ENCODE results near the gene SLC7A14. TPM values are rescaled to one million over a fixed set of nuclear protein-coding genes. Genes with fewer than 3 reads are reported as not detected.

Gene SLC7A14
- total and polyA plus RNA-seq, 2 of the 4 experiments (the other 2 are of a cell fraction), result 2.7 to 6.8 TPM

DNA sequence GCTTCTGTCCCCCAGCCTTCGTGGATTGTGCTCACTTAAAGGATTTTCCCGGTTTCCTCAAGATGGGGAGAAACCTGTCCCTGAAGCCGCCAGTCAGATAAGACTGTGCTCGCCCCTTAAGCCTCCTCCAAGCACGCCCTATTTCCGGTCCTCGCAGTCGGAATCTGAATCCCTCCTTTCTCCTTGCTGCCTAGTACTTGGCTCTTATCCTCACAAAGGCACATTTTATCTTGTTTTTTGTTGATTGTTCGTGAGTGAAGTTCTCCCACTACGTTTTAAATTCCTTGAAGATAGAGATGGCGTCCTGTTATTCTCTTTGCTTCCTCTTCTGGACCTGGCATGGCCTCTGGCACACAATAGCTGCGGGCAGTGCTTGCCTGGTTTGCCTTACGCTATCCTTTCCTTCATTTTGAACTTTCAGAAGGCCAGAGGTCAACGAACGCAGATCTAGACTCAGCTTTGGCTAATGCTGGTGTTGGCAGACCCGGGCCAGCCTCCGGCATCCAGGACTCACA is 165.5 kb downstream of the SLC7A14 start:
- peak overlapping the region; percentile 66; the same call in 2 of the 3 replicates for H2BK15ac ChIP-seq (ENCODE audit: low read depth, low read length)
- 74% methylated on average over 5 of the region's 17 CpGs; no CpG with 5 or more reads in 1 of the 2 experiments for WGBS, 2 experiments (ENCODE audit: extremely low coverage in 2 of 2, insufficient read length in 1 of 2)
- ATAC-seq (ENCODE audit: low read depth), result no peak
- H3K36me3 ChIP-seq (ENCODE audit: control insufficient read depth, insufficient read depth, low read length), result peaks cover 28% of the 10 kb centered on the region
- POLR2A ChIA-PET (ENCODE audit: unreplicated experiment), result no interaction called here
- peak overlapping the region; percentile 44; the same call in 1 of the 2 replicates for H4K5ac ChIP-seq (ENCODE audit: low read depth, low read length)
- H3K4me1 ChIP-seq (ENCODE audit: control insufficient read depth, insufficient read depth, low read length), result peaks cover 4% of the 10 kb centered on the region
- TF ChIP-seq, protein P1, sequence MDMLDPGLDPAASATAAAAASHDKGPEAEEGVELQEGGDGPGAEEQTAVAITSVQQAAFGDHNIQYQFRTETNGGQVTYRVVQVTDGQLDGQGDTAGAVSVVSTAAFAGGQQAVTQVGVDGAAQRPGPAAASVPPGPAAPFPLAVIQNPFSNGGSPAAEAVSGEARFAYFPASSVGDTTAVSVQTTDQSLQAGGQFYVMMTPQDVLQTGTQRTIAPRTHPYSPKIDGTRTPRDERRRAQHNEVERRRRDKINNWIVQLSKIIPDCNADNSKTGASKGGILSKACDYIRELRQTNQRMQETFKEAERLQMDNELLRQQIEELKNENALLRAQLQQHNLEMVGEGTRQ (IDR thresholded peaks at IDR 0.05; ENCODE audit: low read depth, low read length), result no peak
- TF ChIP-seq SMC3 (IDR thresholded peaks at IDR 0.05; ENCODE audit: low read depth, low read length) (no peak), POLR2A (IDR thresholded peaks at IDR 0.05; ENCODE audit: low read depth, low read length) (no peak), MAZ (IDR thresholded peaks at IDR 0.05; ENCODE audit: borderline replicate concordance, low read depth, low read length) (no peak), RAD21 (IDR thresholded peaks at IDR 0.05; ENCODE audit: low read length) (no peak), FOS (IDR thresholded peaks at IDR 0.05; ENCODE audit: low read depth, low read length) (no peak), CEBPB (IDR thresholded peaks at IDR 0.05; ENCODE audit: low read depth, low read length) (no peak), RFX5 (IDR thresholded peaks at IDR 0.05; ENCODE audit: low read depth, low read length) (no peak)
- TF ChIP-seq, protein P2, sequence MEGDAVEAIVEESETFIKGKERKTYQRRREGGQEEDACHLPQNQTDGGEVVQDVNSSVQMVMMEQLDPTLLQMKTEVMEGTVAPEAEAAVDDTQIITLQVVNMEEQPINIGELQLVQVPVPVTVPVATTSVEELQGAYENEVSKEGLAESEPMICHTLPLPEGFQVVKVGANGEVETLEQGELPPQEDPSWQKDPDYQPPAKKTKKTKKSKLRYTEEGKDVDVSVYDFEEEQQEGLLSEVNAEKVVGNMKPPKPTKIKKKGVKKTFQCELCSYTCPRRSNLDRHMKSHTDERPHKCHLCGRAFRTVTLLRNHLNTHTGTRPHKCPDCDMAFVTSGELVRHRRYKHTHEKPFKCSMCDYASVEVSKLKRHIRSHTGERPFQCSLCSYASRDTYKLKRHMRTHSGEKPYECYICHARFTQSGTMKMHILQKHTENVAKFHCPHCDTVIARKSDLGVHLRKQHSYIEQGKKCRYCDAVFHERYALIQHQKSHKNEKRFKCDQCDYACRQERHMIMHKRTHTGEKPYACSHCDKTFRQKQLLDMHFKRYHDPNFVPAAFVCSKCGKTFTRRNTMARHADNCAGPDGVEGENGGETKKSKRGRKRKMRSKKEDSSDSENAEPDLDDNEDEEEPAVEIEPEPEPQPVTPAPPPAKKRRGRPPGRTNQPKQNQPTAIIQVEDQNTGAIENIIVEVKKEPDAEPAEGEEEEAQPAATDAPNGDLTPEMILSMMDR (conservative IDR thresholded peaks at IDR 0.05; ENCODE audit: low read depth, low read length), result no peak
- dilution Hi-C loops (cut with HindIII; ENCODE audit: low sequenced_read_pairs, unreplicated experiment) (no loop called here), in situ Hi-C loops (cut with MboI; ENCODE audit: low sequenced_read_pairs) (loop anchor here (10.0 kb wide), 1 partner anchor 274 kb away; no protein-coding TSS in a partner anchor), intact Hi-C loops (cut with micrococcal nuclease) (loop anchor here (1.0 kb wide), 1 partner anchor 305 kb away; no protein-coding TSS in a partner anchor)
- no peaks in the 10 kb centered on the region for H3K27me3 ChIP-seq (ENCODE audit: control insufficient read depth, insufficient read depth, low read length)
- H3K18ac ChIP-seq (ENCODE audit: low read depth, low read length), result peak overlapping the region; percentile 85; the same call in 1 of the 2 replicates
- peak overlapping the region; percentile 12 for H2BK20ac ChIP-seq (ENCODE audit: low read depth, low read length)
- peak overlapping the region; percentile 77 for H3K23ac ChIP-seq (ENCODE audit: low read depth, low read length)
- H3K79me1 ChIP-seq (ENCODE audit: low read depth in 1 of 2, low read length in 2 of 2), result peaks cover 21 to 58% of the 10 kb centered on the region in 2 experiments
- H4K8ac ChIP-seq (ENCODE audit: low read depth in 2 of 2, low read length in 2 of 2), result peak overlapping the region; percentile 53 to 71
- H3K4me2 ChIP-seq (ENCODE audit: low read depth, low read length), result peak overlapping the region; percentile 68
- no peak overlapping the region for H2BK5ac ChIP-seq (ENCODE audit: low read depth, low read length, poor library complexity, severe bottlenecking)
- H2BK120ac ChIP-seq (ENCODE audit: low read depth, low read length), result peak overlapping the region; percentile 48
- peak overlapping the region; percentile 86 for H2AK9ac ChIP-seq (replicated peaks; ENCODE audit: low read depth, low read length, poor library complexity)
- H3K56ac ChIP-seq (ENCODE audit: extremely low read depth, insufficient read depth, low read length), result peak overlapping the region; percentile 30
- peaks cover 28% of the 10 kb centered on the region for H4K20me1 ChIP-seq (ENCODE audit: insufficient read depth, low read length)
- H3K9ac ChIP-seq (ENCODE audit: low read depth, low read length), result peak overlapping the region; percentile 82
- H2AFZ ChIP-seq (replicated peaks; ENCODE audit: low read length, poor library complexity), result peak overlapping the region; percentile 88
- H3K4ac ChIP-seq (ENCODE audit: low read depth, low read length), result peak overlapping the region; percentile 75
- no peaks in the 10 kb centered on the region for H3K9me3 ChIP-seq (ENCODE audit: control insufficient read depth, insufficient read depth, low read length)
- H4K91ac ChIP-seq (ENCODE audit: insufficient read depth, low read depth, low read length), result peak overlapping the region; percentile 62
- peak overlapping the region; percentile 48 for H3K14ac ChIP-seq (replicated peaks; ENCODE audit: low read depth, low read length)
- H3K4me3 ChIP-seq (ENCODE audit: insufficient read depth, low read depth, low read length), result peak overlapping the region; percentile 85
- H3K9me1 ChIP-seq (ENCODE audit: insufficient read depth, low read length), result peaks cover 9% of the 10 kb centered on the region
- peak overlapping the region; percentile 84 for H3K27ac ChIP-seq (ENCODE audit: insufficient read depth, low read length)
- DNase-seq, result peak; percentile 47
- CTCF ChIA-PET, result interaction anchor here (1.2 kb wide), 1 partner anchor 392 kb away, joined by 3 read pairs; no protein-coding TSS in a partner anchor
- BruUV-seq (replicated peaks), result no TSS peak
- H2AK5ac ChIP-seq (ENCODE audit: low read depth, low read length), result peak overlapping the region; percentile 18; the same call in 1 of the 2 replicates

Measured in IMR-90 (cell line).